Astrocyte (in vitro differentiated cells and primary cell): ENCODE data around the gene DYNC2I2. TPM values are rescaled to one million over a fixed set of nuclear protein-coding genes. Genes with fewer than 3 reads are reported as not detected.

Experiments used
- DNase-seq: peaks from one replicate; pipeline ENCODE4 v3.0.0-alpha.2; 2010; ENCODE audit warnings: low read depth
- FAIRE-seq: peaks from 2 replicates; lab custom pipeline; 2011; peaks lifted over from hg19 to GRCh38; lab: Jason Lieb, UNC
- H2AFZ ChIP-seq: 2 replicates; pipeline ENCODE4 v1.6.0; 2012; ENCODE audit warnings: low read depth, low read length, inconsistent platforms
- H3K27ac ChIP-seq: 2 replicates; pipeline ENCODE4 v1.5.1; 2011; ENCODE audit warnings: low read depth, low read length, inconsistent platforms
- H3K27me3 ChIP-seq: 2 replicates; pipeline ENCODE4 v1.6.0; 2011; ENCODE audit warnings: low read length, inconsistent platforms; ENCODE audit not compliant: insufficient read depth
- H3K36me3 ChIP-seq: 2 replicates; pipeline ENCODE4 v1.5.1; 2011; ENCODE audit warnings: low read length, inconsistent platforms; ENCODE audit not compliant: insufficient read depth
- H3K4me1 ChIP-seq: 2 replicates; pipeline ENCODE4 v1.5.1; 2011; ENCODE audit warnings: low read length, inconsistent platforms; ENCODE audit not compliant: insufficient read depth
- H3K4me2 ChIP-seq: 2 replicates; pipeline ENCODE4 v1.6.0; 2012; ENCODE audit warnings: low read length, inconsistent platforms
- H3K4me3 ChIP-seq: 2 replicates; pipeline ENCODE4 v1.5.1; 2011; ENCODE audit warnings: low read depth, mild to moderate bottlenecking, low read length, inconsistent platforms; ENCODE audit not compliant: insufficient read depth
- H3K79me2 ChIP-seq: 2 replicates; pipeline ENCODE4 v1.6.0; 2012; ENCODE audit warnings: mild to moderate bottlenecking, low read length, inconsistent platforms; ENCODE audit not compliant: insufficient read depth
- H3K9ac ChIP-seq: 2 replicates; pipeline ENCODE4 v1.6.0; 2012; ENCODE audit warnings: mild to moderate bottlenecking, low read length, inconsistent platforms
- H3K9me3 ChIP-seq: 2 replicates; pipeline ENCODE4 v1.5.1; 2012; ENCODE audit warnings: low read depth, mild to moderate bottlenecking, low read length, inconsistent platforms; ENCODE audit not compliant: insufficient read depth
- H4K20me1 ChIP-seq: 2 replicates; pipeline ENCODE4 v1.6.0; 2012; ENCODE audit warnings: low read length, inconsistent platforms; ENCODE audit not compliant: insufficient read depth
- H3K27ac Mint-ChIP-seq: one replicate; pipeline ENCODE4 v1.8.0; 2021; ENCODE audit warnings: mild to moderate bottlenecking, mixed read lengths; ENCODE audit not compliant: unreplicated experiment
- H3K27me3 Mint-ChIP-seq: one replicate; pipeline ENCODE4 v1.8.0; 2021; ENCODE audit warnings: low read depth, mixed read lengths; ENCODE audit not compliant: unreplicated experiment
- H3K36me3 Mint-ChIP-seq: one replicate; pipeline ENCODE4 v1.8.0; 2021; ENCODE audit warnings: low read depth, mixed read lengths; ENCODE audit not compliant: unreplicated experiment
- H3K4me1 Mint-ChIP-seq: one replicate; pipeline ENCODE4 v1.8.0; 2021; ENCODE audit warnings: low read depth, mixed read lengths; ENCODE audit not compliant: unreplicated experiment
- H3K4me3 Mint-ChIP-seq: one replicate; pipeline ENCODE4 v1.8.0; 2021; ENCODE audit warnings: mild to moderate bottlenecking, moderate library complexity, mixed read lengths; ENCODE audit not compliant: unreplicated experiment
- H3K9me3 Mint-ChIP-seq: one replicate; pipeline ENCODE4 v1.8.0; 2021; ENCODE audit warnings: mild to moderate bottlenecking, mixed read lengths; ENCODE audit not compliant: unreplicated experiment
- EZH2 ChIP-seq: IDR thresholded peaks from 2 replicates; pipeline ENCODE4 v1.6.1; 2012; ENCODE audit warnings: mild to moderate bottlenecking, low read length, inconsistent platforms; ENCODE audit not compliant: insufficient read depth
- total RNA-seq: library from RNA; stranded (reverse); gene quantifications from 2 replicates; pipeline ENCODE4 v1.2.1, GENCODE V29; 2021
- TF ChIP-seq, protein P1 (sequence below): IDR thresholded peaks from 2 replicates; pipeline ENCODE4 v1.5.1; 2011; ENCODE audit warnings: low read depth, mild to moderate bottlenecking, inconsistent platforms, low read length, moderate library complexity; ENCODE audit not compliant: insufficient read depth

DYNC2I2 gene
- total RNA-seq, 1 donor from 2014 or later = 20.6 TPM

- Histone ChIP-seq H3K9me3 (no peaks in the 10 kb centered on the region), H3K27ac (peak overlapping the region; percentile 61), H3K9ac (peak overlapping the region; percentile 85), H3K4me3 (peak overlapping the region; percentile 73), H3K79me2 (peaks cover 7% of the 10 kb centered on the region), H3K4me2 (peak overlapping the region; percentile 97), H3K27me3 (no peaks in the 10 kb centered on the region), H4K20me1 (no peaks in the 10 kb centered on the region), H2AFZ (peak overlapping the region; percentile 78), H3K4me1 (peaks cover 23% of the 10 kb centered on the region), H3K36me3 (no peaks in the 10 kb centered on the region)
- DNase-seq (no peak), FAIRE-seq (no peak)
- peak overlapping the region; percentile 98 for H3K4me3 Mint-ChIP-seq
- peak overlapping the region; percentile 95 for H3K27ac Mint-ChIP-seq
- H3K4me1 Mint-ChIP-seq = peaks cover 31% of the 10 kb centered on the region
- TF ChIP-seq, protein P1, sequence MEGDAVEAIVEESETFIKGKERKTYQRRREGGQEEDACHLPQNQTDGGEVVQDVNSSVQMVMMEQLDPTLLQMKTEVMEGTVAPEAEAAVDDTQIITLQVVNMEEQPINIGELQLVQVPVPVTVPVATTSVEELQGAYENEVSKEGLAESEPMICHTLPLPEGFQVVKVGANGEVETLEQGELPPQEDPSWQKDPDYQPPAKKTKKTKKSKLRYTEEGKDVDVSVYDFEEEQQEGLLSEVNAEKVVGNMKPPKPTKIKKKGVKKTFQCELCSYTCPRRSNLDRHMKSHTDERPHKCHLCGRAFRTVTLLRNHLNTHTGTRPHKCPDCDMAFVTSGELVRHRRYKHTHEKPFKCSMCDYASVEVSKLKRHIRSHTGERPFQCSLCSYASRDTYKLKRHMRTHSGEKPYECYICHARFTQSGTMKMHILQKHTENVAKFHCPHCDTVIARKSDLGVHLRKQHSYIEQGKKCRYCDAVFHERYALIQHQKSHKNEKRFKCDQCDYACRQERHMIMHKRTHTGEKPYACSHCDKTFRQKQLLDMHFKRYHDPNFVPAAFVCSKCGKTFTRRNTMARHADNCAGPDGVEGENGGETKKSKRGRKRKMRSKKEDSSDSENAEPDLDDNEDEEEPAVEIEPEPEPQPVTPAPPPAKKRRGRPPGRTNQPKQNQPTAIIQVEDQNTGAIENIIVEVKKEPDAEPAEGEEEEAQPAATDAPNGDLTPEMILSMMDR = no peak
- no peak for TF ChIP-seq EZH2
- no peaks in the 10 kb centered on the region for H3K27me3 Mint-ChIP-seq
- H3K36me3 Mint-ChIP-seq = peaks cover 4% of the 10 kb centered on the region
- no peaks in the 10 kb centered on the region for H3K9me3 Mint-ChIP-seq
Observed at GRCh38 chr9:128684065-128684324, 27.3 kb upstream of the DYNC2I2 start.

DNA sequence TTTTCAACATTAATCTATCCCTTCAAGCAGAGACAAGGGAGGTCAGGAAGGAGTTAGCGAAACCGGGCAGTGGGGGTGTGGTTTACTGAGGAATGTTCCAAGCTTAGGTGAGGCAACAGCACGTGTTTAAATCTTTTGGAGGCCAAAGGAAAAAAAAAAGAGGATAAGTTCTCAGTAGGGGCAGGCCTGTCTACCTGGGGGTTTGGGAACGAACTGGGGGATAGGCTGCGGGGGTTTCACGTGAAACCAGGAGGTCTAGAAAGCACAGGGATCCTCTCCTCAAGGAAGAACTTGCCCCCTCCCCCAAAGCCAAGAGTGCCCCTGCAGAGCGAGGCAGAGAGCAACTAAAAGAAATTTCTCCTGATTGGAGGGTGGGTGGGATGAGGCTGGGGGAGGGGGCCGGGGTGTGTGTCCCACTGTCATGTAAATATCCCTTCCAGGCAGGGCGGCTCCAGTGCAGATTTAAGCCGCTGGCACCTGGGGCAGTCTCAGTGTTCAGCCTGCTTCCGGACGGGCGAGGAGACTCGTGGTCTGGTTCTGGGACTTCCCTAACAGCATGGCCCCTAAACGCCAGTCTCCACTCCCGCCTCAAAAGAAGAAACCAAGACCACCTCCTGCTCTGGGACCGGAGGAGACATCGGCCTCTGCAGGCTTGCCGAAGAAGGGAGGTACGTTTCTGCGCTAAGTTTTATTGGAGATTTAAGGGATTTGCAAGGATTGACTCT, 26.9 kb upstream of the DYNC2I2 start:
- Mint-ChIP-seq H3K4me3 (peak overlapping the region; percentile 98), H3K4me1 (peaks cover 31% of the 10 kb centered on the region), H3K27ac (peak overlapping the region; percentile 95), H3K27me3 (no peaks in the 10 kb centered on the region), H3K36me3 (peaks cover 4% of the 10 kb centered on the region), H3K9me3 (no peaks in the 10 kb centered on the region)
- Histone ChIP-seq H3K4me3 (peak overlapping the region; percentile 73), H3K4me1 (peaks cover 23% of the 10 kb centered on the region), H3K9ac (peak overlapping the region; percentile 85), H2AFZ (peak overlapping the region; percentile 78), H3K27ac (peak overlapping the region; percentile 61), H4K20me1 (no peaks in the 10 kb centered on the region), H3K79me2 (peaks cover 7% of the 10 kb centered on the region), H3K4me2 (peak overlapping the region; percentile 97), H3K36me3 (no peaks in the 10 kb centered on the region), H3K27me3 (no peaks in the 10 kb centered on the region), H3K9me3 (no peaks in the 10 kb centered on the region)
- TF ChIP-seq EZH2 = no peak
- TF ChIP-seq, protein P1 = no peak
- DNase-seq (no peak), FAIRE-seq (no peak)

DNA sequence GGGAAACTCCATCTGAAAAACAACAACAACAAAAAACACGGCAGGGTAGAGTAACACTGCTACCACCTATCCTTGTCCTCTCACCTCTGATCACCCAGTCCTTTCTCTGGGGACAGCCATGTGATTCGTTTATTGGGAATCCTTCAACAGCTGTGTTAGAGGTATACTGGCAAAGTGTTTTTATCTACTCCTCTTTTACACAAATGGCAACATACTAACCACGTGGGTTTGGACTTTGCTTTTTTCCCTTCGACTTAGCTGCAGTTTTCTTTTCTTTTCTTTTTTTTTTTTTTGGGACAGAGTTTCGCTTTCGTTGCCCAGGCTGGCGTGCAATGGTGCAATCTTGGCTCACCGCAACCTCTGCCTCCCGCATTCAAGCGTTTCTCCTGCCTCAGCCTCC, 21.1 kb upstream of the DYNC2I2 start:
- H2AFZ ChIP-seq = no peak overlapping the region
- no peaks in the 10 kb centered on the region for H3K9me3 ChIP-seq
- H3K27ac ChIP-seq = no peak overlapping the region
- no peaks in the 10 kb centered on the region for H3K27me3 Mint-ChIP-seq
- DNase-seq (no peak), FAIRE-seq (no peak)
- no peaks in the 10 kb centered on the region for H3K9me3 Mint-ChIP-seq
- no peak for TF ChIP-seq EZH2
- TF ChIP-seq, protein P1 = no peak
- no peaks in the 10 kb centered on the region for H3K4me1 ChIP-seq
- H3K9ac ChIP-seq = no peak overlapping the region
- H3K79me2 ChIP-seq = no peaks in the 10 kb centered on the region
- H3K27me3 ChIP-seq = no peaks in the 10 kb centered on the region
- H3K4me1 Mint-ChIP-seq = no peaks in the 10 kb centered on the region
- no peaks in the 10 kb centered on the region for H3K36me3 Mint-ChIP-seq
- H4K20me1 ChIP-seq = no peaks in the 10 kb centered on the region
- no peak overlapping the region for H3K4me2 ChIP-seq
- no peak overlapping the region for H3K27ac Mint-ChIP-seq
- H3K4me3 ChIP-seq = no peak overlapping the region
- H3K36me3 ChIP-seq = no peaks in the 10 kb centered on the region
- H3K4me3 Mint-ChIP-seq = no peak overlapping the region
